ENCODE results near the gene KISS1.
A peak's percentile ranks its signal among the peaks of the same experiment; 100 is the strongest.

Gene KISS1

GRCh38 chr1:204218552-204218951 lies 22.3 kb upstream of the KISS1 start:
- DNase-seq (ENCODE audit: low read depth in 2 of 2), result no peak

DNA sequence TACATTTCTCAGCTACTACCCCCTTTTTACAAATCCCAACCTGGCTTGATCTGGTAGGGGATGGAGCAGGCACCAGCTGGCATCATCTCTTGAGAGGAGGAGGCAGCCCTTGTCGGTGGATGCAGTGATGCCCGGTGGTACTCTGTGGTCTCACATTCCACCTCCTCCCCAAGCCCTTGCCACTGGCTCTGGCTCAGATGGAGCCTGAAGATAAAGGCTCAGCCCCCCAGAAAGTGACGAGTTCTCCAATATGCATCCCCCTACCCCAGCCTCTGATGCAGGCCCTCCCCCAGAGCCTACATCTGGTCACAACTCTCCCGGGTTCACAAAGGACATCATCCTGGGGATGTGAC lies 21.3 kb upstream of the KISS1 start:
- no peak for DNase-seq (ENCODE audit: low read depth in 2 of 2)

DNA sequence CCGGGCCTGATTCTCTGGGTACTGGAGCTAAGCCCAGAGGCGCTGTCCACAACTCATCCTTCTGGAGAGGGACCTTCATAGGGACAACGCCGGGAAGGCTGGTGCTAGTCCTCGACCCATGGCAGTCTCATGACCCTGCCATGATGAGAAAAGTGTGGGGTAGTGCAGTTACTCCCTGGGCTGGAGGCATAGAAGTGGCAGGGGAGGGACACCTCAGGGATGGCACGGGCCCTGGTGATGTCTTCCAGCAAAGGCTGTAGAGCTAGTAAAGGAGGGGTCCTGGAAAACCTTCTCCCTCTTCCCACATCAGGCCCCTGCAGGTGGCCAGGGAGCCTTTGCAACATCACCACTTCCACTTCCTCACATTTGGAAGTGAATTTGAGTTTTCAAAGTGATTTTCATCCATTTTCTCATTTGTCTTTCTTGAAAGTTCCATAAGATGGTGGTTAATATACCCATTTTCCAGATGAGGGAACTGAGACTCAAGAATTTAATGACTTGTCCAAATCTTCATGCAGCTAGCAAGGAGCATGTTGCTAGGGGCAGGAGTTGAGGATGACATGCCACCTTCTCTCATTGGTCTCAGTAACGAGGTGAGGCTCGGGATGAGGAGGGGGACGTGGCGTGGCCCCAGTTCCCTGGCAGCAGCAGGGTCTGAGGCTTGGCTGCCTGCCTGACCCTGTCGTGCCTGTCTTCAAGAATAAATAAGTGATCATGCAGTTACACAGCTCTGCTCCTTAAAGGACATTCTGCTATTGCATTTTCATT lies 20.8 kb upstream of the KISS1 start:
- no peak for DNase-seq (ENCODE audit: low read depth in 2 of 2)

DNA sequence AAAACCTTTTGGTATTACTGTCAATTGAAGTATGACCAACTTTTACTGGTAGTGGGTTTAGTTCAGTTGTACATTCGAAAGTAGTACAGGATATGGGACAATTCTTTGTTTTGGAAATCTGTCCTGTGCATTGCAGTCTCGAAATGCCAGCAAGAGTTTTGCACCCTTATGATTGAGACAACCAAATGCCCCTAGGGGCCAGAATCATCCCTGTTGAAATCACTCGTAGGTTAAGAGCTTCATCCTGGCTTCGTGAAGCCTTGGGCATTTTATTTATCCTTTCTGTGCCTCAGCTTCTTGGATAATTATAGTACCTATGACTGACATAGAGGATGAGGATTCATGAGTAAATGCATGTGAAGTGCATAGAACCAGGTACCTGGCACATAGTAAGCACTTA lies 19.9 kb upstream of the KISS1 start:
- DNase-seq (ENCODE audit: low read depth in 2 of 2), result no peak

- DNase-seq (ENCODE audit: low read depth in 2 of 2), result peak in 1 of 2 donors; percentile 30
Observed at GRCh38 chr1:204213668-204214662, 17.7 kb upstream of the KISS1 start, which contains the start of gene GOLT1A. GOLT1A (minus strand) TSS chr1:204213988; CDS start chr1:204213906, 82 bp downstream.

DNA sequence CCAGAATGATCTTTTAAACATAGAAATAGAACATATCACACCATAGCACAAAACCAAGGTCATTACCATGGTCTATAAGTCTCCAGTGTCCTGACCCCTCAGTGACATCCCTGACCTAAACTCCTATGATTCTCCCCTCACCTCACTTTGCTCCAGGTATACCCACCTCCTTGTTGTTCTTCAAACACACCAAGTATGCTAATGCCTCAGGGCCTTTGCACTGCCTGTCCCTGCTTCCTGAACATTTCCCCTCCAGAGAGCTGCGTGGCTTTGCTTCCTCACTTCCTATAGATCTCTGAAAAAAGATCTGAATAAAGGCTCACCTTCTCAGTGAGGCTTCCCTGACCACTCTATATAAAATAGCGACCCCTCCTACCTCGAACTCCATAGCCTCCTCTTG lies 16.4 kb upstream of the KISS1 start:
- no peak for DNase-seq (ENCODE audit: low read depth in 2 of 2)

GRCh38 chr1:204211046-204211445 lies 14.8 kb upstream of the KISS1 start:
- DNase-seq (ENCODE audit: low read depth in 2 of 2), result no peak

DNA sequence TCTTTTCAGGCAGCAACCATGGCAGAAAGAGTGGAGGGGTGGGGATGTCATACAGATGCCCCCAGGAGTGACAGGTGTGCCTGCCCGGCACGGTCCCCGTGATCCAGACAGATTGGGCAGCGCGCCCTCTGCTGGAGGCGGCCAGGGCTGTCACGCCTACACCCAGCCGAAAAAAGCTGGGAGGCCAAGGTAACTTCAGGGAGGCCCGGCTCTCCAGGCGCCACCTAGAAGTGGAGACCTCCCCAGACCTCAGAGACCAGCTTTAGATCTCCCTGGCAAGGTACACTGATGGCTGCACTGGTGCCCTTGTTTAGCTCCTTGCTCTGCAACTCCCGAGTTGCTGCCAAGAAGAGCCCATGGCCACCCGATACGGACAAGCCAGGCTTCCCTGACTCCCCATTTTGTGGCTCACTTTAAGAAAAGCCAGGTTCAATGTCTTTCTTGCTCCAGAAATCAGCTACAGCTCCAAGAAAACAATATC lies 10.9 kb upstream of the KISS1 start:
- peak; percentile 70 to 72 for DNase-seq (ENCODE audit: low read depth in 2 of 2)

DNA sequence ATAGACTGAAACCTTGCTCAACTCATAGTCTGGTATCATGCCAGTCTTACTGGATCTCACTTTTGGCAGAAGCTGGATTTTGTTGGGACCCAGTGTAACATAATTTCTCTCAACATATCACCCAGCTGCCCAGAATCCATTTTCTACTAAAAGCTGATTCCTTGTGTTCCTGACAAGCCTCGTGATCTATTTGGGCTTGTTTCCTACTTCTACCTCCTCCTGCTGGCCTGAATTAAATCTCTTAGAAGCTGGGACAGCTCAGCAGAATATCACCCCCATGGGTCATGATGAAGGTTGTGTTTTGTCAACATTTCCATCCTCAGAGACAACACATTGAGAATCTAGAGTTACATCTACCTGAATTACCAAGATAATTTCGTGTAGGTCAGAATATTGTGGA lies 9.8 kb upstream of the KISS1 start:
- DNase-seq (ENCODE audit: low read depth in 2 of 2), result no peak

- no peak for DNase-seq (ENCODE audit: low read depth in 2 of 2)
Observed at GRCh38 chr1:204205486-204205885, 9.2 kb upstream of the KISS1 start.

- no peak for DNase-seq (ENCODE audit: low read depth in 2 of 2)
Observed at GRCh38 chr1:204204944-204205343, 8.7 kb upstream of the KISS1 start.

GRCh38 chr1:204203206-204203767 lies 7.0 kb upstream of the KISS1 start:
- DNase-seq (ENCODE audit: low read depth in 2 of 2), result no peak

DNA sequence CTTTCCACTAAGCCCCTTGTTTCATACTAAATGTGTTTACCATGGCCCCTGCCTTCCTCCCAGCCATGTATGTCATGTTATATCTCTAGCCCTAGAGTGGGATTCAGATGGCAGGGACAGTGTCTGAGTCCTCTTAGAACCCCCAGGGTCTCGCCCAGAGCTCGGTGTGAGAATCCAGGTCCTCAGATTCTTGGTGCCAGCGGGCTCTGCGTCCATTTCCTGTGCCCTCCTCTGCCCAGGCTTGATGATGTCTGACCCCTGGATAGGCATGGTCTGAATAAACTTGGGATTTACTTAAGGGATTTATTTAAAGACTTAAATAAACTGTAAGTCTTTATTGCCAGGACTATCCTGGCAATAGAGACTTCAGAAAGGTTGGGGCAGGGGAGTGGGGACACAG lies 6.2 kb upstream of the KISS1 start:
- no peak for DNase-seq (ENCODE audit: low read depth in 2 of 2)

DNA sequence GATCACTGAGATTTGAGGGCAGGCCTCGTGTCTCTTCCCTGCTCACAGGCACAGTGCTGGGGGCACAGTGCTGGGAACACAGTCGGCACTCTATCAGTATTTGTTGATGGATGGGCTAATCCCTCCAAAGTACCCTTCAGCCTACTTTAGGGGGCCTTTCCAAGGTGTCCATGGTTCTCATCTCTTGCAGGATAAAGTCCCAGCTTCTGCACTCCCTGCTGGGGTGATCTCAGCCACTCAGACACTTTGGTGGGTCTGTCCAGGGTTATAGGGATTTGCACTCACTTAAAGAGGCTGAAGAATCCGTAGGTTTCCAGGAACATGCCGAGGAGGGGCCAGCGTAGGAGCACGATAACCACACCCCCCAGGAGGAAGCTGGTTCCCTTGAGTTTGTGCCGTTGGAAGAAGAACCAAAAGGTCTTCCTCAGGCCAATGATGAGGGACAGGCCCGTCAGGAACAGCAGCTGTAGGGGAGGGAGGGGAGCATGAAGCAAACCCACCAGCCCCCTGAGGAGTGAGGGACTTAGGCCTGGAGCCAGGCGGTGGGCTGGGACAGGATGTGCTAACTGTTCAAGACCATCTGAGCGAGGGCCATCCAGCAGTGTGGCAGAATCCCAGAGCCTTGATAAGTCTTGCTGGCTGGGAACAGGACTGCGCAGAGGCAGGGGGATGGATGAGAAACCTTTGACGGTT lies 5.2 kb upstream of the KISS1 start:
- no peak for DNase-seq (ENCODE audit: low read depth in 2 of 2)

DNA sequence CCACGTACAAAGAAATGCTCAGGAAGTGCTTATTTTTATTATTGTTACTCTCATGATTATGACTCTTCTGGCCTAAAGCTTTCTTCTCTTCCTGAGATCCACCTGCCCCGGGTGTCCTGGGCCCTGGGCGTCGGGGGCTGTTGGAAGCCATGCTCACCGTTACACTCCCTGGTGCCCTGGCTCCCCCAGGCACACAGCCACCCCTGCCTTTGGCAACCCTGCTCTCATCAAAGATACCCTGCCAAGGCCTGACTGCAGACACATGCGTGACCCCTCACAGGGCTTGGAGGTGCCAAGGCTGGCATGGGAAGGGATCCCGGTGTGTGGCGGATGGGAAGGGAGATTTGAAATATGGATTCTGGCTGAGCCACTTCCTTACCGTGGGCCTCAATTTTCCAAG lies 3.3 kb upstream of the KISS1 start:
- DNase-seq (ENCODE audit: low read depth in 2 of 2), result no peak

DNA sequence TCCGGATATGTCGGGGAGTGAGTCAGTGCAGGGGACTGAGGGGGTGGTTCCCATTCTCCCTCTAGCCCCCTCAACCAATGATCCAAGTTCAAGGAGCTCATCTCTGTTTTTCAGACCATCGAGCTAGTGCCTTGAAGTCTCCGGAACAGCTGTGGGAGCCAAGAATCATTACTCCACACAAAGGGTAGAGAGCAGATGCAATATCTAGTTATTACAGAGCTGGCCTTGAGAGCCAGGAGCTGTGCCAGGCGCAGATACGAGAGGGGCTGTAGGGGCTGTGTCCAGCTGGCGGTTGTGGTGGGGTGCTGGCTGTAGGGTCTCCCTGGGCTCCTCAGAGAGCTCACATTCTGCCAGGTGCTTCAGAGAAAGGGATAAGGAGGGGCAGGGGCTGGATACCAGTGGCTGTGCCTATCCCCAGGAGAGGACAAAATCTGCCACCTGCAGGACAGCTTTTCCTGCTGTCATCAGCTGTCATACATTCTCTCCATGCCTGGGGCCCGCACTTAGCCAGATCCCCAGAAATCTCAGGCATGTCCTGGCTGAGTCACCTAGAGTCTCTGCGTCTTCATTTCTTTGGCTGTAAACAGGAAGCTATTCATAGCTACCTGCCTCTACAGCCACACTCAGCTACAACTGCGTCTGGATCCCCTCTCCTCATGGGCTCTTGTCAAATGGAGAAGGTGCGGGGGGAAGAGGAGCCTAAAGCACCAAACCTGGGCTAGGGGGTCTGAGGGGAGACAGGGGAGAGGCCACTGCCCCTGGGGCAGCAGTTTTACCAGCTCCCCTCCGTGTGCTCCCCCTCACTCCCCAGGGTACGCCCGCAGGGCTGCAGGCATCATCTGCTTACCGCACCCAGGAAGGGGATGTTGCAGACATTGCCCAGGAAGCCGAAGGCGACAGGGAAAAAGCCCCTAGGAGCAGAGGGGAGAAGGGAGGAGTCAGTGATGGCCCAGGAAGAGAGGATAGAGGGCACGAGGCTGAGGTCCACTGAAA lies 2.4 kb upstream of the KISS1 start:
- no peak for DNase-seq (ENCODE audit: low read depth in 2 of 2)

- DNase-seq (ENCODE audit: low read depth in 2 of 2), result no peak
Observed at GRCh38 chr1:204197068-204197467, 777 bp upstream of the KISS1 start.

DNA sequence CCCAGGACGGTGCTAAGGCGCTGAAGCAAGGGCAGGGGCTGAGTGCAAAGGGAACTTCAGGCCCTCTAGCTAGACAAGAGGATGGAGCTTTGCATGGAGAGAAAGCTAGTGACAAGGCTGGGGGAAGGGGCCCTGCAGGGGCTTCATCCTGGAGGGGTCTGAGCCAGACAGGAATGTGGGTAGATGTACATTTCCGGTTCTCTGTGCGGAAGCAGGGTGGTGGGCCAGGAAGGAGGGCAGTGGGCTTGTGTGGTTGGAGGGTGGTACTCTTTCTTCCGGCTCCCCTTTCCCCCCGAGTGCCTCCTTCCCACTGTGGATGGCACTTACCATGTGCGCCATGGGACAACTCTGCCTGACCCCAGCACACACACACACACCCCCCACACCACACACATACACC lies 1.5 kb downstream of the KISS1 start:
- DNase-seq (ENCODE audit: low read depth in 2 of 2), result no peak

- DNase-seq (ENCODE audit: low read depth in 2 of 2), result no peak
Observed at GRCh38 chr1:204194080-204194479, 2.2 kb downstream of the KISS1 start.

DNA sequence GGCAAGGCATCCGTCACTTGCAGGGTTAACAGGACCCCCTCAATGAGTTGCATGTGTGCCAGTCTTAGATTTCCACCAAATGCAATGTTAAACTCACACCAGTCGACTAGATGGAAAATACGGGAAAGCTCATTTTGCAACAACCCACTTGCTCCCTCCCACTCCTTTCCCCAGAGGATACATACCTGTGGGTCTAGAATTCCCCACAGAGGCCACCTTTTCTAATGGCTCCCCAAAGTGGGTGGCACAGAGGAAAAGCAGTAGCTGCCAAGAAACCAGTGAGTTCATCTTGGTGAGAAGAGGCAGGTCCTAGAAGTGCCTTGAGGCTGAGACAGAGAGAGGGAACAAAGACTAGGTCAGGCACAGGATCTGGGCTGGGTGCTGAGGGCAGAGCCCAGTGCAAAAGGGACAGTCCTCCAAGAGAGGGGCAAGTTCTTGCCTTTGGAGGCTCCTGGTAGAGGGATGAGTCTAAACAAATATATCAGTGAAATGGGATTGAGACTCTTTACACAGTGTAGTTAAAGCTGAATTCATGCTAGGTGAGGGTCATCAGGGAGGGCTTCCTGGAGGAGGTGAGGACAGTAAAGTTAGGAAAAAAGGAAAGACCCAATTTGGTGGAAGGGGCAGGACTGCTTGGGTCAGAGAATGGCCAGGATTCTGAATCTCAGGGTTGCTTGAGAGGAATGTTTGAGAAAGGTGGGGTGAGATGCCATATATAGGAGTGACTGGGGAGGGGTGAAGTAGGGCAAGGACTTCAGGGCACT lies 3.5 kb downstream of the KISS1 start:
- DNase-seq (ENCODE audit: low read depth in 2 of 2), result no peak
